Measurements from ENCODE around the gene KDM6B.

The KDM6B gene

DNA sequence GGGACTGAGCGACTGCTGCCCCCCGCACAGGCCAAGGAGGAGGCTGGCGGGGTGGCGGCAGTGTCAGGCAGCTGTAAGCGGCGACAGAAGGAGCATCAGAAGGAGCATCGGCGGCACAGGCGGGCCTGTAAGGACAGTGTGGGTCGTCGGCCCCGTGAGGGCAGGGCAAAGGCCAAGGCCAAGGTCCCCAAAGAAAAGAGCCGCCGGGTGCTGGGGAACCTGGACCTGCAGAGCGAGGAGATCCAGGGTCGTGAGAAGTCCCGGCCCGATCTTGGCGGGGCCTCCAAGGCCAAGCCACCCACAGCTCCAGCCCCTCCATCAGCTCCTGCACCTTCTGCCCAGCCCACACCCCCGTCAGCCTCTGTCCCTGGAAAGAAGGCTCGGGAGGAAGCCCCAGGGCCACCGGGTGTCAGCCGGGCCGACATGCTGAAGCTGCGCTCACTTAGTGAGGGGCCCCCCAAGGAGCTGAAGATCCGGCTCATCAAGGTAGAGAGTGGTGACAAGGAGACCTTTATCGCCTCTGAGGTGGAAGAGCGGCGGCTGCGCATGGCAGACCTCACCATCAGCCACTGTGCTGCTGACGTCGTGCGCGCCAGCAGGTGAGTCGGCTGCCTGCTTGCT lies 15.2 kb downstream of the KDM6B start:
- no peak overlapping the region for H3K27ac ChIP-seq

DNA sequence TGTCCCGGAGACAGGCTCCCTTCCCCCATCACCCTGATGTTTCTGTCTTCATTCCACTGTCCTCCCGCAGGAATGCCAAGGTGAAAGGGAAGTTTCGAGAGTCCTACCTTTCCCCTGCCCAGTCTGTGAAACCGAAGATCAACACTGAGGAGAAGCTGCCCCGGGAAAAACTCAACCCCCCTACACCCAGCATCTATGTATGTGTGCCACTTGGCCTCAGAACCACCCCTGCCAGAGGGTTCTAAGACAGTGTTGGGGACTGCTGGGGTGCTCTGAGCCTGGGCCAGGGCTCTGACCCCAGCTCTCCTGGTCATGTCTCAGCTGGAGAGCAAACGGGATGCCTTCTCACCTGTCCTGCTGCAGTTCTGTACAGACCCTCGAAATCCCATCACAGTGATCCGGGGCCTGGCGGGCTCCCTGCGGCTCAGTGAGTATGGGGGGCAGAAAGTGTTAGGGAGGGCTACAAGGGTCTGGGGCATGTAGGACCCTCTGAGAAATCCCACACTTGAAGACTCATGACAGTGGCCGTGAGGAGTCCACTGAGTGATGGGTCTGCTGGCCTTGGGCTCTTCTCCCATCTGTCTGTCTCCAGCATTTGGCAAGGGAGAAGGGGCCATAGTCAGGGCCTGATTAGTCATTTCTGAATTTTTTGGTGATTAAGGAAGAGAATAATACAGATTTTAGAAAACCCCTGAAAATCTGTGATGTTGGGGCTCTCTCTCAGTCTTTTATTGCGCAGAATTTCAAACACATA lies 15.9 kb downstream of the KDM6B start:
- DNase-seq (ENCODE audit: low read depth, low spot score), result no peak
- no peak overlapping the region for H3K27ac ChIP-seq

More for the DNA sequence above, 15.2 kb downstream of the KDM6B start:
- no peak for DNase-seq (ENCODE audit: low read depth, low spot score)

DNA sequence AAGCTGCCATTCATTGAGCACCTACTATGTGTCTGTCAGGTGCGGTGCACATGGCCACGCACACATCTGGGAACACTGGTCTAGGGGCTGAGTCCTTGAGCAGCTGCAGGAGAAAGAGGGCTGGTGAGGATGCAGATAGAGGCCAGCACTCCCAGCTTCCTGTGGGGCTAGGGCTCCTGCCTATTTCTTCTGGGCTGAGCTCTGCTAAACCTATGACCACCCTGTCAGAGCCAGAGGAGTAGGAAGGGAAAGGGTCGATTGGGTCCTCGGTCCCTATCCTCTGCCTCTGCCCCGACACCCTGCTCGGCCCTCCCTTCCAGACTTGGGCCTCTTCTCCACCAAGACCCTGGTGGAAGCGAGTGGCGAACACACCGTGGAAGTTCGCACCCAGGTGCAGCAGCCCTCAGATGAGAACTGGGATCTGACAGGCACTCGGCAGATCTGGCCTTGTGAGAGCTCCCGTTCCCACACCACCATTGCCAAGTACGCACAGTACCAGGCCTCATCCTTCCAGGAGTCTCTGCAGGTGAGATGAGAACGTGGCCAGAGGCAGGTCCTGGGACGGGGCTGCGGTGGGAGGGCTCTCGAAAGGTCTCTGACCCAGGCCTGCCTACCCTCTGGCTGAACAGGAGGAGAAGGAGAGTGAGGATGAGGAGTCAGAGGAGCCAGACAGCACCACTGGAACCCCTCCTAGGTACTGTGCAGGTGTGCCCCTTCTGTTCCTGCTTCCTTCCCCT lies 16.9 kb downstream of the KDM6B start:
- no peak for DNase-seq (ENCODE audit: low read depth, low spot score)
- H3K27ac ChIP-seq, result no peak overlapping the region

DNA sequence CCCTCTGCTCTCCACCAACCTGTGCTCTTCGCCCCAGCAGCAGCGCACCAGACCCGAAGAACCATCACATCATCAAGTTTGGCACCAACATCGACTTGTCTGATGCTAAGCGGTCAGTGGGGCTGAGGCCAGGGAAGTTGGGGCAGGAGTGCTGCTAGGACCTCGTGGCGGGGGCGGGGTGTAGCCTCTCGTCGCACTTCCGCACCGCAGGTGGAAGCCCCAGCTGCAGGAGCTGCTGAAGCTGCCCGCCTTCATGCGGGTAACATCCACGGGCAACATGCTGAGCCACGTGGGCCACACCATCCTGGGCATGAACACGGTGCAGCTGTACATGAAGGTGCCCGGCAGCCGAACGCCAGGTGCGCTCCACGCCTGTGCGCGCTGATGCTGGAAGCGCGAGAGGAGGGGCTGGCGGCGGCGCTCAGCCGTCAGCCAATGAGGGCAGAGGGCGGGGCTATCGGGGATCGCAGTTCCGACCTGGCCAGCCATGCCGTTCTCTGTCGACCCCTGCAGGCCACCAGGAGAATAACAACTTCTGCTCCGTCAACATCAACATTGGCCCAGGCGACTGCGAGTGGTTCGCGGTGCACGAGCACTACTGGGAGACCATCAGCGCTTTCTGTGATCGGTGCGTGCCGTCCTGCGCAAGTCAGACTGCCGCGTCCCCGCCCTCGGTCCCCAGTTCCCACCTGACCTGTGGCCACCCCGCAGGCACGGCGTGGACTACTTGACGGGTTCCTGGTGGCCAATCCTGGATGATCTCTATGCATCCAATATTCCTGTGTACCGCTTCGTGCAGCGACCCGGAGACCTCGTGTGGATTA lies 17.6 kb downstream of the KDM6B start:
- no peak overlapping the region for H3K27ac ChIP-seq

DNA sequence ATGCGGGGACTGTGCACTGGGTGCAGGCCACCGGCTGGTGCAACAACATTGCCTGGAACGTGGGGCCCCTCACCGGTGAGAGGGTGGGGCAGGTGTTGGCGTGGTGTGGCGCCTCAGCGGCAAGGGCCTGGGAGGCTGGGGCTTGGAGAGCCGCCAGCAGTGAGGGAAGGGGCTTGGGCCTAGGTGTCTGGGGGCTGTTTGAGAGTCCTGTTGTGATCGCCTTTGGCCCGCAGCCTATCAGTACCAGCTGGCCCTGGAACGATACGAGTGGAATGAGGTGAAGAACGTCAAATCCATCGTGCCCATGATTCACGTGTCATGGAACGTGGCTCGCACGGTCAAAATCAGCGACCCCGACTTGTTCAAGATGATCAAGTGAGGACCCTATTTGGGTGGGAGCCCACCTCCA lies 18.2 kb downstream of the KDM6B start:
- H3K27ac ChIP-seq, result no peak overlapping the region
- DNase-seq (ENCODE audit: low read depth, low spot score), result no peak

More for the DNA sequence above, 17.6 kb downstream of the KDM6B start:
- DNase-seq (ENCODE audit: low read depth, low spot score), result no peak

DNA sequence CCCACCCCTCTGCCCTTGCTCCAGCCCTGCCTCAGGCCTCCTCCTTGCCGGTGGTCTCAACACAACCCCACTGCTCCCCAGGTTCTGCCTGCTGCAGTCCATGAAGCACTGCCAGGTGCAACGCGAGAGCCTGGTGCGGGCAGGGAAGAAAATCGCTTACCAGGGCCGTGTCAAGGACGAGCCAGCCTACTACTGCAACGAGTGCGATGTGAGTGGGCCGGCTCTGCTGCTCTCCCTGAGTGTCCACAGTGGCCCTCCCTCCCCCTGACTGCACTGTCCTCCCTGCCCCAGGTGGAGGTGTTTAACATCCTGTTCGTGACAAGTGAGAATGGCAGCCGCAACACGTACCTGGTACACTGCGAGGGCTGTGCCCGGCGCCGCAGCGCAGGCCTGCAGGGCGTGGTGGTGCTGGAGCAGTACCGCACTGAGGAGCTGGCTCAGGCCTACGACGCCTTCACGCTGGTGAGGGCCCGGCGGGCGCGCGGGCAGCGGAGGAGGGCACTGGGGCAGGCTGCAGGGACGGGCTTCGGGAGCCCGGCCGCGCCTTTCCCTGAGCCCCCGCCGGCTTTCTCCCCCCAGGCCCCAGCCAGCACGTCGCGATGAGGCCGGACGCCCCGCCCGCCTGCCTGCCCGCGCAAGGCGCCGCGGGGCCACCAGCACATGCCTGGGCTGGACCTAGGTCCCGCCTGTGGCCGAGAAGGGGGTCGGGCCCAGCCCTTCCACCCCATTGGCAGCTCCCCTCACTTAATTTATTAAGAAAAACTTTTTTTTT lies 19.1 kb downstream of the KDM6B start:
- no peak overlapping the region for H3K27ac ChIP-seq
- DNase-seq (ENCODE audit: low read depth, low spot score), result no peak

DNA sequence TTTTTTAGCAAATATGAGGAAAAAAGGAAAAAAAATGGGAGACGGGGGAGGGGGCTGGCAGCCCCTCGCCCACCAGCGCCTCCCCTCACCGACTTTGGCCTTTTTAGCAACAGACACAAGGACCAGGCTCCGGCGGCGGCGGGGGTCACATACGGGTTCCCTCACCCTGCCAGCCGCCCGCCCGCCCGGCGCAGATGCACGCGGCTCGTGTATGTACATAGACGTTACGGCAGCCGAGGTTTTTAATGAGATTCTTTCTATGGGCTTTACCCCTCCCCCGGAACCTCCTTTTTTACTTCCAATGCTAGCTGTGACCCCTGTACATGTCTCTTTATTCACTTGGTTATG lies 19.6 kb downstream of the KDM6B start:
- no peak for DNase-seq (ENCODE audit: low read depth, low spot score)
- H3K27ac ChIP-seq, result no peak overlapping the region

DNA sequence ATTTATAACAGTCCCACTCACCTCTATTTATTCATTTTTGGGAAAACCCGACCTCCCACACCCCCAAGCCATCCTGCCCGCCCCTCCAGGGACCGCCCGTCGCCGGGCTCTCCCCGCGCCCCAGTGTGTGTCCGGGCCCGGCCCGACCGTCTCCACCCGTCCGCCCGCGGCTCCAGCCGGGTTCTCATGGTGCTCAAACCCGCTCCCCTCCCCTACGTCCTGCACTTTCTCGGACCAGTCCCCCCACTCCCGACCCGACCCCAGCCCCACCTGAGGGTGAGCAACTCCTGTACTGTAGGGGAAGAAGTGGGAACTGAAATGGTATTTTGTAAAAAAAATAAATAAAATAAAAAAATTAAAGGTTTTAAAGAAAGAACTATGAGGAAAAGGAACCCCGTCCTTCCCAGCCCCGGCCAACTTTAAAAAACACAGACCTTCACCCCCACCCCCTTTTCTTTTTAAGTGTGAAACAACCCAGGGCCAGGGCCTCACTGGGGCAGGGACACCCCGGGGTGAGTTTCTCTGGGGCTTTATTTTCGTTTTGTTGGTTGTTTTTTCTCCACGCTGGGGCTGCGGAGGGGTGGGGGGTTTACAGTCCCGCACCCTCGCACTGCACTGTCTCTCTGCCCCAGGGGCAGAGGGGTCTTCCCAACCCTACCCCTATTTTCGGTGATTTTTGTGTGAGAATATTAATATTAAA lies 20.2 kb downstream of the KDM6B start:
- no peak overlapping the region for H3K27ac ChIP-seq
- no peak for DNase-seq (ENCODE audit: low read depth, low spot score)

DNA sequence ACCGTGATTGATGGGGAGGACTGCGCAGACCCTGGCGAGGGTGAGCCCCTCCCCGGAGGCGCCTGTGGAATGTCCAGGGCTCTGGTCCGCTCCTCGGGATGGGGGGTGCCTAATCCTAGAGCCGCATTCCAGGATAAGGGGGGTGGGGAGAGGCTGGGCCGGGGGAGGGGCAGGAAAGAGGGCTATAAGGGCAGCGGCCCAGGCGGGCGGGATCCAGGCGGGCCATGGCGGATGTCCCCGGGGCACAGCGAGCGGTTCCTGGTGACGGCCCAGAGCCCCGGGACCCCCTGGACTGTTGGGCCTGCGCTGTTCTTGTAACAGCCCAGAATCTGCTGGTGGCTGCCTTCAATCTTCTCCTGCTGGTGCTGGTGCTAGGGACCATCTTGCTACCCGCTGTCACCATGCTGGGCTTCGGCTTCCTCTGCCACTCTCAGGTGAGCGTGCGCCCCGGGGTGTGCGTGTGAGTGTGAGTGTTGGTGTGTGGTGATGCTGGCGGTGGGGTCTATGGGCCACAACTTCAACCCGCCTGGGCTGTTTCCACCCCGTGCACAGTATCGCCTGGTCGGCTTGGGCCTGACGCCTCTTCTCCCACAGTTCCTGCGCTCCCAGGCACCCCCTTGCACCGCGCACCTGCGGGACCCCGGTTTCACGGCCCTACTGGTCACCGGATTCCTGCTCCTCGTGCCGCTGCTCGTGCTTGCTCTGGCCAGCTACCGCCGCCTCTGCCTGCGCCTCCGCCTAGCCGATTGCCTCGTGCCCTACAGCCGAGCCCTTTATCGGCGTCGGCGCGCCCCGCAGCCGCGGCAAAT lies 21.0 kb downstream of the KDM6B start, which contains the start of gene TMEM88:
TSS of gene TMEM88 (plus strand) at position 216 of the 809 bp plus-strand sequence. CDS start at position 225, 9 bp downstream.
- no peak for DNase-seq (ENCODE audit: low read depth, low spot score)
- peak within 1 kb of the TSS; percentile 91 for H3K27ac ChIP-seq

DNA sequence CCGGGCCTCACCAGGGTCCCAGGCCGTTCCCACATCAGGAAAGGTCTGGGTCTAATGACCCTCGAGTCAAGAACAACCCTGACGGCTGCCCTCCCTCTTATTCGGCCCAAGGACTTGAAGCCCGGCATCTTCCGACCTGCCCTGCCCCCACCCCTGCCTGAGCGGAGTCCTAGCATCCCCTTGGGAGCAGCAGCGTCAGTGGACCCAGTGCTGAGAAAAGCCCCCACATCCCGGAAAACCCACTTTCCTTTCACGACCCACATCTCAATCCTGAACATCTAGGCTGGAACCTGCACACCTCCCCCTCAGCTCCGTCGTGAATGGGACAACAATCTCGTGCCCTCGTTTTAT lies 21.6 kb downstream of the KDM6B start:
- H3K27ac ChIP-seq, result peak overlapping the region; percentile 91
- no peak for DNase-seq (ENCODE audit: low read depth, low spot score)

DNA sequence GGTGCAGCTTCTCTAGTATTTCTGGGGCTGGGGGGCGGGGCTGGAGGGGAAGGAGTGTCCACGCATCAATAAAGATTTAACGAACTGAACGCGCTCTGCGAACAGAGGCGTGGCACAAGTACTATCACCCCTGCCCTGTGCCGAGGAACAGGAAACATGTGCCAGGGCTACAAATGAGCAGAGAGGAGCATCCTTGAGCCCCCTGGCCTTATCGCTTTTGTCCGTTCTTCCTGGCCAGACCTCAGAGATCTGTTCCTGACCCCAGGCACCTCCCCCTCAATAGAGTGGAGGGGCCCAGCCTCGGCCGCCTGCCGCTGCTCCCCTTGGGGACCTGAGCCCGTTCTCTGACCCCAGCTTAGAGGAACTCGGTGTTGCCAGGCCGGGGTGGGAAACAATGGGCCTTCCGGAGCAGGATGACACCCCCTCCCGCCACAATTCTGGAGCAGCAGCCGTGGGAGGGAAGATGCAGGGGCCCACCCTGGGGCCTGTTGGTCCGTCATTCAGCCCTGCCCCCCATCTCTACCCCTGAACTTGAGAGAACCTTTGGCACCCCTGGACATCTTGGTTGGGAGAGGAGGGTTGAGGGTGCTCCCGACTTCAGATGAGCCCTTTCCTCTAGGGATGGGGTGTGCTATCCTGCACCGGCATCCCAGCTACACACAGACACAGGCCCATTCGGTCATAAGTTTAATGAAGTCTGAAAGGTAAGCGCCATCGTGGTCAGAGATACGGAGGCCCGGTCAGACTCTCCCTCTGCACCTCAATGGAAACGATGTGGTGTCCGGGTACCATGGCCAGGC lies 22.2 kb downstream of the KDM6B start:
- DNase-seq (ENCODE audit: low read depth, low spot score), result no peak
- peak overlapping the region; percentile 91 for H3K27ac ChIP-seq

DNA sequence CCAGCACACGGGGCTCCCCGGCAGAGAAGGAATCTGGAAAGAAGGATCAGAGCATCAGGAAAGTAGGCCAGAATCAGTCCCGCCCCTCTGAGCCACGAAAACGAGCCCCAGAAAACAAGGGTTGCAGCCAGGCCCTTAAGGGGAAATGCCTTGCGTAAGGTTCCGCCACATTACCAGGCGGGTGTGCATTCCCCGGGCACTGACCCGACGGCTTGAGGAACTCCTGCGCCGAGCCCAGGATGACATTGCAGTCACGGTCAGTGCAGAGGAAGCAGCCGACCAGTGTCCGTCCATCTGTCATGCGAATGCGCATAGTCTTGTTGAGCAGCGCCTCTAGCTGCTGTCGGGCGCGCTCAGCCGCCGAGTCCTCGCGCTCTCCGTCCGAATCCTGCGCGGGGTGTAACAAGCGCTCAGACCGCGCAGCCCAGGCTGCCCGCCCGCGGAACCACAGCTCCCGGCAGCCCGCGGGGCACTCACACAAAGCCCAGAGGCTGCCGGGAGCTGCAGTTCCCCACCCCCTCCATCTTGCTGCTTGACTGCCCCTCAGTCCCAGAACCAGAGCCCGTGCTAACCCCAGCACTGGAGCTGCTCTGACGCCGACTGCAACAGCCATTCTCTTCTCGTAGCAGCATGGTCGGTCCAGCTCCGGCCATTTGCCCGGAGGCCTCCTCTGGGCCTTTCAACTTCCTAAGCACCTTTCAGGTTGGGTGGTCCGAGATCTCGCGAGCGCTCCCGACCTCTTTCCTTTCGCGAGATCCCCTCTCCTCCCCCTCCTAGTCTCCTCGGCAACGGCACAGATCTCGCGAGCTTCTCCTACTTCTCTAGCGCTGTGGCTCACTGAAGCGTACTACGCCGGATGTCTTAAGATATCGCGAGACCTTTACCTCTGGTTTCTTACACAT lies 23.0 kb downstream of the KDM6B start, which contains the start of gene NAA38:
TSS of gene NAA38 (minus strand) at position 749 of the 902 bp plus-strand sequence. CDS start at position 653, 96 bp downstream.
- peak within 1 kb of the TSS; percentile 91 for H3K27ac ChIP-seq
- peak; percentile 97 for DNase-seq (ENCODE audit: low read depth, low spot score)

DNA sequence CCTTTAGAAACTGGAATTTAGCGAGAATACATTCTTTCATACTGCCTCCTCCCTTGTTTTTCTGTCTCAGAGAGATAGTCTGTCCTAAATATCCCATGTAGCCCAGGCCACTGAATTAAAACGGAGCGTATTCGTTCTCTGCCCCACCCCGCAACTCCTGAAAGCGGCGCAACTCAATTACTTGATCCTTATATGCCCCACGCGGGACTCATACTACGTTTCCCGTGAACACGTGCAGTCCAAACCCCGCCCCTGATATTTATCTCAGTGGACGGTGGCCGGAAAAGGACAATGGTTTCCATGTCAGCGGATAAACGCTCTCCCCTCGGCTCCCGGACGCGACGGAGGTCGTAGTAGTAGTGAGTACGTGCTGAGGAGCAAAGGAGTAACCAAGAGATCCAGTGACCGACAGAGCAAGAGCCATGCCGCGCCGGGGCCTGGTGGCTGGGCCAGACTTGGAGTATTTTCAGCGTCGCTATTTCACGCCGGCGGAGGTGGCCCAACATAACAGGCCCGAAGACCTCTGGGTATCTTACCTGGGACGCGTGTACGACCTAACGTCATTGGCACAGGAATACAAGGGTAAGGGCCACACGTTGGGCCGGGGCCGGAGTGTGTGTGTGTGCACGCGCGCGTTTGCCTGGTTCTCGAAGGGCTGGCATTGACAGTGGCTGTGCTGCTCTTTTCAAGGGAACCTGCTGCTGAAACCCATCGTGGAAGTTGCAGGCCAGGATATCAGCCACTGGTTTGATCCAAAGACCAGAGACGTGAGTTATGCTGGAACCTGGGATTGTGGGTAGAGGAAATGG lies 23.9 kb downstream of the KDM6B start, which contains the start of gene CYB5D1:
TSS of gene CYB5D1 (plus strand) at position 291 of the 809 bp plus-strand sequence. CDS start at position 423, 132 bp downstream.
- no peak for DNase-seq (ENCODE audit: low read depth, low spot score)
- H3K27ac ChIP-seq, result peak within 1 kb of the TSS; percentile 91

DNA sequence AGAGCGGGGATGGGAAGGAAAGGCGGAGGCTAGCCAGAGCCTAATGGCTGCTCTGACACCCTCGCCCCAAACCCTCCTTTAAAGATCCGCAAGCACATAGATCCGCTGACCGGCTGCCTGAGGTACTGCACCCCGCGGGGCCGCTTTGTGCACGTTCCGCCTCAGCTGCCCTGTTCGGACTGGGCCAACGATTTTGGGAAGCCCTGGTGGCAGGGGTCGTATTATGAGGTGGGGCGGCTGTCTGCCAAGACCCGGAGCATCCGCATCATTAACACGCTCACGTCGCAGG lies 24.4 kb downstream of the KDM6B start:
- DNase-seq (ENCODE audit: low read depth, low spot score), result no peak
- peak overlapping the region; percentile 91 for H3K27ac ChIP-seq

DNA sequence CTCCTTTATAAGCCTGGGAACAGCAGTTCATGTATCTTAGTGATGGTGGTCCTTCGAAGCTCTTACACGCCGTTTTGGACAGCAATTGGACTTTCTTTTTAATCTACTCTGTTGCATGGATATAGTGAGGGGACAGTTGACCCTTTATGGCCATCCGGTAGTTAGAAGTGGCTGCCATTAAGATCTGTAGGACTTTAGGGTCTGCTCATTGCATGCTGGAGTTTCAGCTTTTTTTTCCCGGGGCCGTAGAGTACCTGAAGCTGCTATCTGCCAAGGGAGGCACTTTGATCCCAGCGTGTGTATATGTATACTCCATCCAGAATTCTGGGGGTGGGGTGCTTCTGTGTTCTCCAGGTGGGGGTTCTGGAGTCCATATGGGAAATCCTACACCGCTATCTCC lies 25.0 kb downstream of the KDM6B start:
- DNase-seq (ENCODE audit: low read depth, low spot score), result no peak
- no peak overlapping the region for H3K27ac ChIP-seq

Data from epithelial cell of prostate (primary cell).